BE2C (cell line): ENCODE data around the gene SYS1.

ENCODE experiments used
- DNase-seq: peaks from one replicate; pipeline ENCODE4 v3.0.0-alpha.2; 2020
- H3K27me3 ChIP-seq: fragments of 250-450 bp; sonication (Bioruptor Pico); 2 replicates; pipeline ENCODE4 v1.5.1; 2020; ENCODE audit warnings: mild to moderate bottlenecking
- H3K36me3 ChIP-seq: fragments of 250-450 bp; sonication (Bioruptor Pico); 2 replicates; pipeline ENCODE4 v1.5.1; 2020; ENCODE audit warnings: mild to moderate bottlenecking
- H3K4me1 ChIP-seq: fragments of 250-450 bp; sonication (Bioruptor Pico); 2 replicates; pipeline ENCODE4 v1.5.1; 2020
- H3K4me3 ChIP-seq: 2 replicates; pipeline ENCODE4 v1.5.1; 2011; ENCODE audit warnings: low read depth, low read length
- H3K9me3 ChIP-seq: fragments of 250-450 bp; sonication (Bioruptor Pico); 2 replicates; pipeline ENCODE4 v1.5.1; 2020
- TF ChIP-seq, protein P1 (sequence below): IDR thresholded peaks from 2 replicates; pipeline ENCODE4 v1.5.1; 2012; ENCODE audit warnings: mild to moderate bottlenecking, low read depth, low read length

SYS1 gene

DNA sequence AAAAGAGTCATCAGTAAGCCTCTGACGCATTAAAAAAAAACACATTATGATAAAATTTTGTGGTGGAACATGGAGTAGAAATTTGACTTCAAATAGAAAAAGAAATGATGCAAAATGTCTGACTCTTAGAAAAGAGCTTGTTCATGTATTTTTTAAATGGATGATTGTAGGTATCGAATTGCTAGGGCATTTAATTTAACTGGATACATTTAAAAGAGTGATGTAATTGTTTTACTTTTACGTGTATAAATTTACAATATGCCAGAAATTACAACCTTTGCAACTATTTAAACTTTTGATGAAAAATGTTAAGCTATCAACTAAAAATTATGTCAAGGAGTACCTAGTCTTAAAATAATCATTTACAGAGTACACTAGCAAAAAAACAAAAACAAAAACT is 10.2 kb upstream of the SYS1 start:
- no peaks in the 10 kb centered on the region for H3K36me3 ChIP-seq
- TF ChIP-seq, protein P1, sequence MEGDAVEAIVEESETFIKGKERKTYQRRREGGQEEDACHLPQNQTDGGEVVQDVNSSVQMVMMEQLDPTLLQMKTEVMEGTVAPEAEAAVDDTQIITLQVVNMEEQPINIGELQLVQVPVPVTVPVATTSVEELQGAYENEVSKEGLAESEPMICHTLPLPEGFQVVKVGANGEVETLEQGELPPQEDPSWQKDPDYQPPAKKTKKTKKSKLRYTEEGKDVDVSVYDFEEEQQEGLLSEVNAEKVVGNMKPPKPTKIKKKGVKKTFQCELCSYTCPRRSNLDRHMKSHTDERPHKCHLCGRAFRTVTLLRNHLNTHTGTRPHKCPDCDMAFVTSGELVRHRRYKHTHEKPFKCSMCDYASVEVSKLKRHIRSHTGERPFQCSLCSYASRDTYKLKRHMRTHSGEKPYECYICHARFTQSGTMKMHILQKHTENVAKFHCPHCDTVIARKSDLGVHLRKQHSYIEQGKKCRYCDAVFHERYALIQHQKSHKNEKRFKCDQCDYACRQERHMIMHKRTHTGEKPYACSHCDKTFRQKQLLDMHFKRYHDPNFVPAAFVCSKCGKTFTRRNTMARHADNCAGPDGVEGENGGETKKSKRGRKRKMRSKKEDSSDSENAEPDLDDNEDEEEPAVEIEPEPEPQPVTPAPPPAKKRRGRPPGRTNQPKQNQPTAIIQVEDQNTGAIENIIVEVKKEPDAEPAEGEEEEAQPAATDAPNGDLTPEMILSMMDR = no peak
- no peak for DNase-seq

DNA sequence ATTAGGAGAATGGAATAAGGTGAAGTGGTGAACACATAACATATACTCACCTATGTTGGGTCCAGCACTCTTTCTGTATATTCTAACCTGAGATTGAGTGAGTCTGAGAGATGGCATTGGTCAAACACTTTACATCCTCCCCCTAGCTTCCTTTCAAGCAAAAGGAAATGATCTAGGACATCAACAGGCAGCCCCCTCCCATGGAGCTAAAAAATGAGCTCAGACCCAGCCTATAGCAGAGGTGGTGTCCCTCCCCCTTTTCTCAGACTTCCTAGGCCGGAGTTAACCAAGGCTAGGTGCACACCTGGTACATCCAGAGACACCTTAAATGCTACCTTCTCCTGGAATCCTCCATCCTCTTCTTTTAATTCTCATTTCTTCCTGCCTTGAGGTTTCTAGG is 9.2 kb upstream of the SYS1 start:
- Histone ChIP-seq H3K9me3 (no peaks in the 10 kb centered on the region), H3K4me1 (no peaks in the 10 kb centered on the region), H3K27me3 (no peaks in the 10 kb centered on the region), H3K36me3 (no peaks in the 10 kb centered on the region), H3K4me3 (no peak overlapping the region)
- no peak for DNase-seq
- TF ChIP-seq, protein P1 = no peak

More for the DNA sequence above, 10.2 kb upstream of the SYS1 start:
- no peaks in the 10 kb centered on the region for H3K9me3 ChIP-seq
- H3K4me3 ChIP-seq = no peak overlapping the region
- no peaks in the 10 kb centered on the region for H3K4me1 ChIP-seq
- no peaks in the 10 kb centered on the region for H3K27me3 ChIP-seq

DNA sequence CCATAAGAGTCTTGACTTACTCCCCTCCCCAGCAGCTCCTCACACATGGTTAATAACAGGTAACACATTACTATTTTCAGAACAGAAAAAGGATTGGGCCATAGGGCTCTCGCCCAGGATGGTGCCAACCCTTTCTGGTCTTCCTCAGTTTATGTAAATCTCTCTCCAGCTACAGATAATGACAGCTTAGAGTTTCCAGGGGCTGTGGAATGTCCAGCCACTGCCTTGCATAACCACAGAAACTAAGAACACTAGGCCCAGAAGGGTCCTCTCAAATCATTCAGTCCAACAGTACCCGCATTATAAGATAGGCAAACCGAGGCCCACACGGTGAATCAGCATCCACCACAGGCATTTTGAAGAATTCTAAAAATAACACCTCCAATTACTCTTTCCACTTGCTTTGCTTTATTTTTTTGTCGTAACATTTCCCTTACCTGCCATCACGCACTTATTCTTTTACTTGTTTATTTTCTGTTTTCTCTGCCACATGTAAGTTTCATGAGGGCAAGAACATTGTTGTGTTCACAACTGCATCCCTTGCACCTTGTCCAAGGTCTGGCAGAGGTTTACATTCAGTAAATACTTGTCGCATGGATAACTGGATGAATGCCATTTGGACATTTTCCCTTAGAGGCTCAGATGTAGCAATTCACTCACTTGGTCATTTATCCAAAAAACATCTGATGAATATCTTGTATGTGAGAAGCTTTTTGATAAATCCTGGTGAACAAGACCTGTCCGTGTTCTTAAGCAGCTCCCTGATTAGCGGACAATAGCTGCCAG is 8.3 kb upstream of the SYS1 start:
- Histone ChIP-seq H3K9me3 (no peaks in the 10 kb centered on the region), H3K4me1 (no peaks in the 10 kb centered on the region), H3K27me3 (no peaks in the 10 kb centered on the region), H3K36me3 (no peaks in the 10 kb centered on the region), H3K4me3 (no peak overlapping the region)
- TF ChIP-seq, protein P1 = no peak
- no peak for DNase-seq

DNA sequence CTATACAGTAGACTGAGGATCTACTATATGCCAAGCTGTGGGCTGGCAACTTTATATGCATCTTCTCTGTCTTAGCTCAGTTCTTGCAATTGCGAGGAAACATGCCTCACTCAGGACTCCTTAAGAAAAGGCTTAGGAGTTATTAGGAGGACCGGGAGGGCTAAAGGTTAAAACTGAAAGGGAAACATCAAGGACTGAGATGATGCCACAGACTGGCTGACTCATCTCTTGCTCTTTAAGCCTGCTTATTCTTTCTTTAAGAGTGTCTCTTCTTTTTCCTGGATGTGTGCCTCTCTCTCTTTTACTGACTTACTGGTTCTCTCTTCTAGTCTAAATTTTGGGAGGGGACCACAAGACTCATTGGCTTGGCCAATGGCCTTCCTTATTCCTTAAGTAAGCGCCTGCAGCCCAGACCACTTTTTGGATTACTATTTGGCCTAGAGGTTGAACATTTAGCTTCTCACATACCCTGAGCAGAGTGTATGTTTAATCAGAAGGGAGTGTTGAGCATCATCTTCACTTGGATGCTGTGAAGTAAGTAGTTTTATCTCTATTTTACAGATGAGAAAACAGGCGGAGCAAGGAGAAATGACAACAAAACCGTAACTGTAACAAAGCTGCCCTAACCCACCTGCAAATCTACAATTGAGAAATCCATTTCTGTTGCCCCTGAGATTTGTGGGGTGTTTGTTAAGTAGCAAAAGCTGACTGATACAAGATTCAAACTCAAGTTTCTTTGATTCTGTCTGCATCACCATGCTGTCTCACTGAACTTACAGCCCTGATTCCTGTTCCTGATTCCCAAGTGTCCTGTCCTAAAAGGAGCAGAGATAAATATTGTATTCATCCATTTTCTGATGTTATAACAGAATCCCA is 7.5 kb upstream of the SYS1 start:
- no peaks in the 10 kb centered on the region for H3K27me3 ChIP-seq
- DNase-seq = no peak
- TF ChIP-seq, protein P1 = no peak

DNA sequence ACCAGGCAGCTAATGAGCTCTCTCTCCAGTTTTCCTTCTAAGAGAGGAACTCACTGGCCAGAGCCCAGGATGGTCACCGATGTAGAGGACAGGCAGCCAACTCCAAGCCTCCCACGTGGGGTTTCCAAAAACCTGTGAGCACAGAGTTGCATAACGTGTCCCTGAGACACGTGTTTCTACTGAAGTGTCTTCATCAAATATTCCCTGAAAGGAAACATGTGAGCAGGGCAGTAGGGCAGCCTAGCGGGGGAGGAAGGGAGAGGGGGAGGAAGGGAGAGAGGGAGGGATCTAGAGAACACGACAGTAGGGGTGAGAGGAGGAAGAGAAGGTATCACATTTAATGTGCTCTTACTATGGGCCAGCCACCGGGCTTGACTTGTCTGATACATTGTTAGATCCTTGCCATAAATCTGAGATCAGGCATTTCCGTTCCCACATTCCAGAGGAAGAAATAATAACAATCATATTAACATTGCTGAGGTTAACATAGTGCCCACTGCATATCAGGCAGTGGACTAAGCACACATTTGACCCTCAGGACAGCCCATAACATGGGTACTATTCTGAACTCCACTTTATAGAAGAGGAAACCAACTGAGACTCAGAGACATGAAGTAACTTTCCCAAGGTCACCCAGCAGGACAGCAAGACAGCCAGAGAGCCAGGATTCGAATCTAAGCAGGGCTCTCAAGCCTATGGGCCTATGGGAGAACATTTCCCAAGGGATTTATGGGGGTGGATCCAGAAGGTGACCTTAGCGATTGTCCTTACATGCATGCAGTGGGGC is 4.5 kb upstream of the SYS1 start:
- H3K27me3 ChIP-seq = no peaks in the 10 kb centered on the region
- no peak overlapping the region for H3K4me3 ChIP-seq
- no peak for DNase-seq
- TF ChIP-seq, protein P1 = no peak
- H3K36me3 ChIP-seq = no peaks in the 10 kb centered on the region
- H3K4me1 ChIP-seq = no peaks in the 10 kb centered on the region
- H3K9me3 ChIP-seq = no peaks in the 10 kb centered on the region

More for the DNA sequence above, 7.5 kb upstream of the SYS1 start:
- Histone ChIP-seq H3K4me1 (no peaks in the 10 kb centered on the region), H3K9me3 (no peaks in the 10 kb centered on the region), H3K4me3 (no peak overlapping the region), H3K36me3 (no peaks in the 10 kb centered on the region)
